C4-2B (cell line): ENCODE results near the gene DAAM1.
A peak's percentile ranks its signal among the peaks of the same experiment; 100 is the strongest.

ENCODE experiments used
- H3K27ac ChIP-seq: fragments of 450-650 bp; 2 replicates; pipeline ENCODE4 v1.5.1; 2017
- ZFX ChIP-seq: fragments of 450-650 bp; IDR thresholded peaks from 2 replicates; pipeline ENCODE4 v1.6.1; 2017
- TF ChIP-seq, protein P1 (sequence below): fragments of 450-650 bp; conservative IDR thresholded peaks from 2 replicates; pipeline ENCODE4 v1.5.1; 2017; ENCODE audit warnings: mild to moderate bottlenecking

DAAM1 gene

DNA sequence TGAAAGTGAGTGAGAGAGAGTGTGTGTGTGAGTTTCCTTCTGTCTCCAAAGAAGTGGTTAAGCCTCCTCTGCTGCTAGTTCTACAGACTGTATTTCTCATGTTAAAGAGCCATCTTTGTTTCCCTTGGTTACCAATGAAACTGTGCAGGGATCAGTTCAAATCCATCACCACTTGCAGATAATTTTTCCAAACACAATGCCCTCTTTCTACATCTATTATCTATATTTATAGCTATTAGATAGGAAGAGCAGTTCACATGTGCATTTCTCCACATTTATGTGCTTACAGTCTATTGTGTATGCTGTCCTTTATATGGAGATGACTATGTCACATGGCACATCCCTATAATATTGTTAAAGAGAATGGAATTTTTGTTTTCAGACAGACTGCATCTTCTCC is 2.2 kb upstream of the DAAM1 start:
- no peak for TF ChIP-seq ZFX
- TF ChIP-seq, protein P1, sequence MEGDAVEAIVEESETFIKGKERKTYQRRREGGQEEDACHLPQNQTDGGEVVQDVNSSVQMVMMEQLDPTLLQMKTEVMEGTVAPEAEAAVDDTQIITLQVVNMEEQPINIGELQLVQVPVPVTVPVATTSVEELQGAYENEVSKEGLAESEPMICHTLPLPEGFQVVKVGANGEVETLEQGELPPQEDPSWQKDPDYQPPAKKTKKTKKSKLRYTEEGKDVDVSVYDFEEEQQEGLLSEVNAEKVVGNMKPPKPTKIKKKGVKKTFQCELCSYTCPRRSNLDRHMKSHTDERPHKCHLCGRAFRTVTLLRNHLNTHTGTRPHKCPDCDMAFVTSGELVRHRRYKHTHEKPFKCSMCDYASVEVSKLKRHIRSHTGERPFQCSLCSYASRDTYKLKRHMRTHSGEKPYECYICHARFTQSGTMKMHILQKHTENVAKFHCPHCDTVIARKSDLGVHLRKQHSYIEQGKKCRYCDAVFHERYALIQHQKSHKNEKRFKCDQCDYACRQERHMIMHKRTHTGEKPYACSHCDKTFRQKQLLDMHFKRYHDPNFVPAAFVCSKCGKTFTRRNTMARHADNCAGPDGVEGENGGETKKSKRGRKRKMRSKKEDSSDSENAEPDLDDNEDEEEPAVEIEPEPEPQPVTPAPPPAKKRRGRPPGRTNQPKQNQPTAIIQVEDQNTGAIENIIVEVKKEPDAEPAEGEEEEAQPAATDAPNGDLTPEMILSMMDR = no peak
- no peak overlapping the region for H3K27ac ChIP-seq

DNA sequence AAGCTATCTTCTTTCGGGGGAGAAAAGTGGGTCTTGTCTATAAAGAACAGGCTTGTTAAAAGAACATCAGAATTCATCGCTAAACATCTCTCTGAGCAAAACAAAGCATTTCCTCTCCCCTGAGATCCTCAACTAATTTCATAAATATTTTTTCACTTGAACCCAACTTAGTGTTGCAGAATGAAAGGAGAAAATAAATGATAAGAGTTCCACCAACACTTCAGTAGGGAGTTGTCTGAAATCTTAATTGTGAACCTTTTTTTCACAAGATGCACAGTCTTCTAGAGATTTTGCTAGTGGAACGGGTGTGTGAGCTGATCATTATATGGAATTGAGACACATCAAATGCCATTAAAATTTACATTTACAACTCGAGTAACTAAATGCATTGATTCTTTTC is 1.3 kb upstream of the DAAM1 start:
- TF ChIP-seq ZFX = no peak
- TF ChIP-seq, protein P1 = no peak
- H3K27ac ChIP-seq = no peak overlapping the region

DNA sequence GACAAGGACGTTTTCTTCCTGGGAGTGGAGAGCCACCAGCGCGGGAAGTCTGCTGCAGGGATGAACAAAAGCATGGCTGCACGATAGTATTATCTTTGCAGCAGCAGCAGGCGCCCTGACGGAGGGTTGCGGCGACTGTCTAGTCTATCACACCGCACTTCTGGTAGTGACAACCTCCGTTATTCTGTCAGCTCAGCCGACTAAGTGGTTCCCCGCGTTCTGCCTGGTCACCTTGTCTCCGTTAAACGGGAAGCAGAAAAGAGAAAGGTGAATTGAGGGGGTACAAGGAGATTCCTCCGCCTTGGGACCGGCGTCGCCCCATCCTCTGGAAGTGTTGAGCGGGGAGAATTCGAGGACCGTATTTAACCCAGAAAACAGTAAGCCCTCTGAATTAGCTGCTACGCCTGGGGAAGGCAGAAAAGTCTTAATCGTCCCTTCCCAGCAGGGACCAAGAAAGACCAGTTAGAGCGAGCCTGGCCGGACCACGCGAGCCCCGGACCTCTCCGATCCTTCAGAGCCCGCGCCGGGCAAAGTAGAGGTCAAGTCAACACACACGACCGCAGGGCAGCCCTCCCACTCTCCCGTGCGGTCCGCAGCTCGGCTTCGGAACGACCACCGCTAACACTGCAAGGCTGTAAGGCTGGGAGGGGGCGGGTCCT is 536 bp upstream of the DAAM1 start:
- H3K27ac ChIP-seq = peak overlapping the region; percentile 80
- TF ChIP-seq ZFX = no peak
- TF ChIP-seq, protein P1 = no peak

DNA sequence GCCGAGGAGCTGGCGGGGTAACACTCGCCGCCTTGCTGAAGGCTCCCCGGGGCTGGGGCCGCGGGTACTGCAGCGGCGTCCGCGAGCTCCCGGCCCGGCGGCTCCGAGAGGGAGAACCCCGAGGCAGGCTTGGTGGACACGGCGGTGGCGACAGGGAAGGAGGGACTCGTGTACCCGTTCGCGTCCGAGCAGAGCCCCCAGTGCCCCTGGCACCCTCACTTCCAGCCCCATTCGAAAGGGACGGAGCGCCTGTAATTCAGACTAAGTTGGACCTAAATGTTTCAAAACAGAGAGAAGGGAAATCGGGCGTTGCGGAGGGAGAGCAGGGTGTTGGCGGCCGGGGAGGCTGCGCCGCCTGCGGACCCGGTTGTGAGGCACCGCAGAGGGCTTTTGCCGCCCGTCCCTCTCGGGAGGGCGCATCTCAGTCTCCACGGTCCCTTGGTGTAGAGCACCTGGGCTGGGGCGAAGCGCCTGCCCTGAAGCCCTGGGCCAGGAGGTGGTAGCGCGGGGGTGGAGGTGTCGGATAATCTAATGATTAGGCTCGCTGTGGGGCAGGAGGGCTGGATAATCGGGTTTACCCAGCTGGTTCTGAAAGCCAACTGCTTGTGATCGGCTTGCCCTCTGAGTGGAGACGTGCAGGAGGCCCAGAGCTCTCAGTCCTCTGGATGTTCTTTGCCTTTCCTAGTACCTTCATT is 771 bp downstream of the DAAM1 start:
- TF ChIP-seq, protein P1 = no peak
- TF ChIP-seq ZFX = no peak
- peak overlapping the region; percentile 80 for H3K27ac ChIP-seq

DNA sequence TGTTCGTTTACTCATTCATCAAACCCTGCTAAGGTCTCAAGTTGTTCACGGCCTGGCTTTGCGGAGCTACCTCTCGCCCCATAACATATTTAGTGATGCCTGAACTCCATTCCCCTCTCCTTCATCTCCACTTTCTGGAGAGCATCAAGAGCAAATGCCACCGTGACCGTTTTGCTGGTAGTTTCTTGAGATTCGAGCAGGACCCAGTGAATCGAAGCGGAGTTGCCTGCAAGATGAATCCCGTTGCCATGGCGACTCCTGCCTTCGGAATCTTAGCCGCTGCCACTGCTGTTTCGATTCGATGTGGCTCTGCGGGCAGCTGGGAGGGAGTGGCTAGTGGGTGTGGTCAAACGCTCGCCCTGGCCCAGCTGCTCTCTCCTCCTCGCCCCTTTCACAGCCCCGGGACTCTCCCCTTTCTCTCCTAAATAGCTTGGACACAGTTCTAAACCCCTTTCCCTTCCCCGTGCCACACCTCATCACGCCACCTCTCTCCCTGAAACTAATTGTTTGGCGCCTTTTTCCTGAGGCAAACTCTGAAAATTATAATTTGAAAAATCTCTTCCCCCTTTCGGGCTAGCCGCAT is 1.4 kb downstream of the DAAM1 start:
- H3K27ac ChIP-seq = peak overlapping the region; percentile 80
- no peak for TF ChIP-seq ZFX
- TF ChIP-seq, protein P1 = no peak

DNA sequence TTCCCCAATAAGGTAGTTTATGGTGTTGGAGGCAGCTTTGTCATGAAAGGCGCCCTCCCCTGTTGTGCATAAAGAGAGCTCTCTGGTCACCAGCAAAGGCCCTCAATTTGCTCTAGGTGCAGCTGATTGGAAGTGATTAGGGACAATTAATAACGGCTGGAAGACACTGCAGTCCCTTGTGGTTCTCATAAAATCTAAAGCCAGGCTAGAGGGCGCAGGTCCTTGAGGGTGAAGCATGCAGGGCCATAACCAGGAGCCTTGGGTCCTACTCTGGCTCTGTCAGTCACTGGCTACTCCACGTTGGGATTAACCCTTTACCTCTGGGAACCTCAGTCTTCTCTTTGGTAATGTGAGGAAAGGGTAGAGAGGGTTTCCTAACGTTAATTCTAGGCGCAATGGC is 1.9 kb downstream of the DAAM1 start:
- no peak overlapping the region; the same call in 1 of the 2 replicates for H3K27ac ChIP-seq

More for the DNA sequence above, 1.9 kb downstream of the DAAM1 start:
- TF ChIP-seq ZFX = no peak
- TF ChIP-seq, protein P1 = no peak
